NCI-H1105 treated with DMSO at 0.1 percent for 48 hours (cell line): ENCODE data around the gene KRTAP1-5.
"Not testable (repeated sequence)": the region's sequence is repeated elsewhere in the genome, so short reads cannot be mapped to it uniquely, and the experiment has no call there.

Experiments used
- DNase-seq: peaks from one replicate; lab custom pipeline; 2025; lab: John Stamatoyannopoulos, UW

KRTAP1-5 gene, protein sequence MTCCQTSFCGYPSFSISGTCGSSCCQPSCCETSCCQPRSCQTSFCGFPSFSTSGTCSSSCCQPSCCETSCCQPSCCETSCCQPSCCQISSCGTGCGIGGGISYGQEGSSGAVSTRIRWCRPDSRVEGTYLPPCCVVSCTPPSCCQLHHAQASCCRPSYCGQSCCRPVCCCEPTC

DNA sequence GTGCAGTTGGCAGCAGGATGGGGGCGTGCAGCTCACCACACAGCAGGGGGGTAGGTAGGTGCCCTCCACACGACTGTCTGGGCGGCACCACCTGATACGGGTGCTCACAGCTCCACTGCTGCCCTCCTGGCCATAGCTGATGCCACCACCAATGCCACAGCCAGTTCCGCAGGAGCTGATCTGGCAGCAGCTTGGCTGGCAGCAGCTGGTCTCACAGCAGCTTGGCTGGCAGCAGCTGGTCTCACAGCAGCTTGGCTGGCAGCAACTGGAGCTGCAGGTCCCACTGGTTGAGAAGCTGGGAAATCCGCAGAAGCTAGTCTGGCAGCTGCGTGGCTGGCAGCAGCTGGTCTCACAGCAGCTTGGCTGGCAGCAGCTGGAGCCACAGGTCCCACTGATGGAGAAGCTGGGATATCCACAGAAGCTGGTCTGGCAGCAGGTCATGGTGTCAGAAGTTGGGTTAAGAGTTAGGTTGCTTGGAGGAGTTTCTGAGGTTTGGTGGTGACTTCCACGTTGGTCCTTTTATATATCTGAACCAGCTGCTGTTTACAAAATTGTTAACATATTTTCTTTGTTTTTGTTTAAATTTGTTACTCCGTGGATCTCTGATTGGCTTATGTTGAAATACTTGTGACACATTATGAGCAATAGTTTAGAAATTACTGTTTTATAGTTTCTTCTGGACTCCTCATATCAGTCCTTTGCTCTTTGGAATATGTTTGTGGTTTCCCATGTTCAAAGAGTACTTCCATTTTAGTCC is at the start of gene KRTAP1-5:
KRTAP1-5 (minus strand) TSS at position 494 of the 757 bp plus-strand sequence; CDS start at position 441, 53 bp downstream.
- no peak for DNase-seq

DNA sequence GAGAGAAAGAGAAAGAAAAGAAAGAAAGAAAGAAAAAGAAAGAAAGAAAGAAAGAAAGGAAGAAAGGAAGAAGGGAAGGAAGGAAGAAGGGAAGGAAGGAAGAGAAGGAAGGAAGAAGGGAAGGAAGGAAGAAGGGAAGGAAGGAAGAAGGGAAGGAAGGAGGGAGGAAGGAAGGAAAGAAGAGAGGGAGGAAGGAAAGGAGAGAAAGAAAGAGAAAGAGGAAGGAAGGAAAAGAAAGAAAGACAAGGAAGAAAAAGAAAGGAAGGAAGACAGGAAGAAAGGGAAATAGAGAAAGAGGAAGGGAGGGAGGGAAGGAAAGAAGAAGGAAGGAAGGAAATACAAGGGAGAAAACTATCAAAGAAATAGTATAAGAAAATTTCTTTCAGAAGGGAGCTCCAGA is 49.8 kb upstream of the KRTAP1-5 start:
- DNase-seq, result no peak

DNA sequence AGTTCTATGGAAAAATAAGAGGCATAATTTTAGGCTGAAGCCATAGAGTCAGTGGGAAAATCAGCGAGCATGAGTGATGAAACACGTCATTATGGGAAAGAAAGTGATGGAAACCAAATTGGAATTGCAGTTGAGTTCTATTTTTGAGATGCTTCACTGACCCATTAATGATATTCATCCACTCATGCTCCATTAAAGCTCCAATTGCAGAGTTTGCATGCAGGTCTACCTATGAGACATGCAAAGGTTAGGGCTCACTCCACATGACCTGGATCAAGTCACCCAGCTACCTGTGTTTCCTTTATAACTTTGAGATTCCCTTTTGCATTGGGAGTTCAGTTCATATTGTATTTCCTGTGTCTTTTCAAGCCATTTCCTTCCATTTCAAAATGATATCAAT is 46.7 kb upstream of the KRTAP1-5 start:
- DNase-seq, result no peak

DNA sequence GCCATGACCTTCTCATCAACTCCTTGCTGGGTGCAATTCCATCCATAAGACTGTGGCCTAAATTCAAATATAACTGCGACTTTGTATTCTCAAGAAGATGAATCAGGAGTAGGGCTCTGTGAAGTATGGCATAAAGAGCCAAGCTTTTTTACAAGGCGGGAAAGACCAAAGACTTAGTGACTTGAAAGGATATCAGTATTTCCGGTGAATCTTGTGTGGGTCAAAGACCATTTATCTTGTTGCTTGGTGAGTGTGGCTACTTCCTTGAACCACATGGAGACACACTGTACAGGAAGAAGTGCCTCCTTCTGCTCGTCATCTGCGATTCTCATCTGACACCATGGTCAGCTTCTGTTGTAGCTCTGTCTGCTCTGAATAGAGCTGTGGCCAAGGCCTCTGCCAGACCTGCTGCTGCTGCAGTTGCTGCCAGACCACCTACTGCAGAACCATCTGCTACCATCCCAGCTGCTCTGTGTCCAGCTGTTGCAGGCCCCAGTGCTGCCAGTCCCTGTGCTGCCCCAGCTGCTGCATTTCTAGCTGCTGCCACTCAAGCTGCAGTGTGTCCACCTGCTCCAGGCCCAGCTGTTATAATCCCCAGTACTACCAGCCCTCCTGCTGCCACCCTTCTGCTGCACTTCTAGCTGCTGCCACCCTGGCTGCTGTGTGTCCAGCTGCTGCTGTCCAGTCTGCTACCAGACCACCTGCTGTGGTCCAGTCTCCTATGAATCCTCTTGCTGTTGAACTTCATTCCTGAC is 44.8 kb upstream of the KRTAP1-5 start:
- no peak for DNase-seq

DNA sequence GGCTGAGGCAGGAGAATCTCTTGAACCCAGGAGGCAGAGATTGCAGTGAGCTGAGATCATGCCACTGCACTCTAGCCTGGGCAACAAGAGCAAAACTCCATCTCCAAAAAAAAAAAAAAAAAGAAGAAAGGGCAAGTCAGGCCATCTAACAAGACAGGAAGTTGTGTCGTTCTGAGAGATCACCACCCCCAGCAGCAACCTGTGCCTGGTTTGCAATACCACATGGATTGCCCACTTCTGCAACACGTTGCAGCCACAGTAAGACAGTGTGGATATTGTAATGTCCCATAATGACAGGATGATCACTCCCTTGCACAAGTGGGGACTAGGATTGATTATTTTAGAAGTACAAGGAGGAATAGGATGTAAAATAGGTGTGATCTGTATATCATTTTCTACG is 42.0 kb upstream of the KRTAP1-5 start:
- no peak for DNase-seq

DNA sequence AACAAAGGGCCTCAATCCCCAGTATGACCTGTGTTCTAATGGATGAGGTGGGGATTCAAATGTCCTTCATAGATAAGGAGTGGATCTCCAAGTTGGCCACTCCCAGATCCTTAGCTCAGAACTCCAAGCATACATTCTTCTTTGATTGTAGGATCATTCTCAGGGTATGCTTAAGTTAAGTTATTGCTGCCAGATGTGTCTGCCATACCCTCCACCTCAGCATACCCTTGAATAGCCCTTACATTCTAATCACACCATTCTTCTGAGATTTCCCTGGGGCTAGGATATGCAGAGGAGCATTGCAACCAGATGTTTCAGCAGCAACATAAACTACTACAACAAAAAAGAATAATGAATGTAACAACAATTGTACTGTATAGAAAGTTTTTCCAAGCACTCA is 40.3 kb upstream of the KRTAP1-5 start:
- no peak for DNase-seq

DNA sequence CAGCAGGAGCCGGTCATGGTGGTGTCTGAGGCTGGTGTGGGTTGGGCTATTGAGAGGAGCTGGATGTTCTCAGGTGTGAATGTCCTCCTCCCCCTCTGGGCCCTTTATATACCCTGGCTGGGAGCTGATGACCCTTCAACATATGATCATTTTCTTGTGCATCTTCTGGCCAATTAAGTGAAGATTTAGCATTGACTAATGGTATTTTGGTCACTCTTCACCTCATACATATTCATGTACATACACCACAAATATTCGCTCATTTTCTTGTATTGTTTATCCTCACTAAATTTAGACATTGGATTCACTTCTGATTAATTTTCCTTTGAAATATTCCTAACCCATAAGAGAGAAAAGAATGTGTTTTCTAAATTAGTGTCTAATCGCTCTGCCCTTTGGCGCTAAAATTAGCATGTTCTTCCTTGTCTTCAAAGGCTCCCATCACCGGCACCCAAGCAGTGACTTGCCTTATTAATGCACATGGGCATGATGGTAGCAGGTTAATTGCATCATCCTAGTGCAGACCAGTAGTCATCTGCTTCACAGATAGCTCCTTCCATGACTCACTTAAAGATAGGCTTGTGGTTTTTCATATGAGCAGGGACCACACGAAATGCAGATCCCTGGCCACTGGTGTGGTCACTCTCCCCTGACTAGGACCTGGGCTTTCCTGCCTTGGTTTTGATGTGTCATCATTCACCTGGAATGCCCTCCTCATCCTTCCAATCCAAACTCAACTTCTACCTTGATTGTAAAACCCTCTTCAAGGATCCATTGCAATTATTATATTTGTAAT is 39.0 kb upstream of the KRTAP1-5 start, which contains the start of gene KRTAP2-4:
KRTAP2-4 (minus strand) TSS at position 51 of the 796 bp plus-strand sequence; CDS start at position 17, 34 bp downstream.
- no peak for DNase-seq

DNA sequence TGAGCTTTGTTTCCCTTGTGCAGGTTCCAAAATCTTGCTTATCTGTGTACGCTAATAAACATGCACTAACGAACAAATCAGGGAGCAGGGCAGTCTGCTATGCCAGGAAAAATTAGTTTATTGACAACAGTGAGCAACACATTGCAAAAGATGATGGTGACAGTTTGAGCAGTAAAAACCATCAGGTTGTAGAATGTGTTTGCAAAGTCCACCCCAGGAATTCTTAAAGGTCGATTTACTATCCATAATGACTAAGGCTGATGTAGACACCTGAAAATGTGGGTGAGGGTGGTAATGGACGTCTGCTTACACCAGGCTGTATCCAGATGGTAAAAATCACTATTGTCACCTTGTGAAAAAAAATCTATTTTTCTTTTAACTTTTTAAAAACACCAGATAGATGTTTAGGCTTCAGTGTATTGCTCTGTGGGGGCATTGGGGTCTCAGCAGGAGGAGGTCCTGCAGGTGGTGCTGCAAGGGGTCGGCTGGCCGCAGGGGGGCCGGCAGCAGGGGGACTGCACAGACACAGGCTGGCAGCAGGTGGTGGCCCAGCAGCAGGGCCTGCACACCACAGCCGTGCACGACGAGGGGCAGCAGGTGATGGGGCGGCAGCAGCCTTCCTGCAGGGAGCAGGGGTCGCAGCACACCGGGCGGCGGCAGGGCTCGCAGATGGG is 38.1 kb upstream of the KRTAP1-5 start:
- DNase-seq, result not testable (repeated sequence)

DNA sequence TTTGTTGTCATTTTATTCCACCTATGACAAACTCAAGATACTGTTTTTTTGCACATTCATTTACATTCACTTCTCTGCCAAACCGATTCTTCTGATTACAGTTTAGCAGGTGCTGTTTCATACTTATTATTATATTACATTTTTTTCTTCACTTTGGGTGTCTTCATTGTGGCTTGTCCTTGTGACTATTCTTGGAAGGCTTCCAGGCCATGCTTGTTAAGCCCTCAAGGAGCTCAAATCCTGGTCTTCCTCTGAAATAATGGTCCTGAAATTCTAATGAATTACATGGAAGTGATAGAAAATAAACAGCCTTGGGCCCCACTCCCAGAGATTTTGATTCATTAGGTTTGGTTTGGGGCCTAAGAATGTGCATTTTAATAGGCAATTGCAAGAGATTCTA is 37.3 kb upstream of the KRTAP1-5 start:
- DNase-seq, result no peak

DNA sequence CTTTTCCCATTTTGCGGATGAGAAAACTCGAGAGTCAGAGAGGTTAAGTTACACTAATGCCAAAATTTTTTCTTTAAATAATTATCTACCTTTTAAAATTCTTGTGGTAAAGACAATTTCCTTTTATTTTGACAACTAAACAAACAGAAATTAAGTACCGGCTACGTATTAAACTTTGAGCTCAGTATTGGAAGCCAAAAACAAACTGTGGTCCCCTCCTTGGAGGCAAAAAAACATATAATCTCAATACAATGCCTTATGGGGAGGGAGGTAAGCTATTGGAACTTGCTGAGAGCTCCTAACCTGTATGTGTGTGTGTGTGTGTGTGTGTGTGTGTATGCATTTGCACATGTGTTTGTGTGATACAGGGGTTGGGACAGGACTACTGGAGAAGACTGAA is 36.4 kb upstream of the KRTAP1-5 start:
- DNase-seq, result no peak

DNA sequence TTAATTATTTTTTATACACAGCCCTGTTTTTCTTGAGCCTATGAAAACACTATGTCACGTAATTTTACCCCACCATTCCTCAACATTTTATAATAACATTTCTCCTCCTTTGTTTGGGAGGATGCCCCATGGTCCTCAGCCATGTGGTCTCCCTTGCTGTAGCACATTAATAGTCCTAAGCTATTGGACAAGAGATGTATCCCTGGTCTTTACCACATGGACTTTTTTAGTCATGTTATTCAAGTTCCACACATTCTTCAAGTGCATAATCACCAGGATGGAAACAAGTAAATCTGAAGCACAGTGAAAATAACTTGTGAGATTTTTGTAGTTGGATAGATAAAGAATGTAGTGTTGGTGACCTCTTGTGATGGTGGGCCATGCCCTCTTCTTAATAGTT is 35.0 kb upstream of the KRTAP1-5 start:
- no peak for DNase-seq

DNA sequence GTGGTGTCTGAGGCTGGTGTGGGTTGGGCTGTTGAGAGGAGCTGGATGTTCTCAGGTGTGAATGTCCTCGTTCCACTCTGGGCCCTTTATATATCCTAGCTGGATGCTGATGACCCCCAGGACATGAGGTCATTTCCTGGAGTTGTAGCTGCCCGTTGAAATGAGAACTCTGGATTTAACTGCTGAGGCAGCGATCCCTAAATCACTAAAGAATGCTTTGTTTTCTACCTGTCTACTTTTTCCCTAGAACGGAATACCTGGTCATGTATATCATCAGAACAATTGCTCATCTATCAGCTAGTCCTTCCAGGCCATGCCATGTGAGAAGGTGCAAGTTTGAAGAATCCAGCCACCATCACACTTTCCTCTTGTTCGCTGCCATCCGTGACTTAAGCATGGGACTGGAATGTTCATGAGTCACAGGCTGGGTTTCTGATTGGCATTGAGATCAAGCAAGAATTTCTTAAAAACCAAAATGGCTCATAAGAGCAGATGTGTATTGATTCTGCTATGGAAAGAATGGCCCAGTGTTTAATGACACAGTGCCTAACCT is 33.1 kb upstream of the KRTAP1-5 start, which contains the start of gene KRTAP2-3:
KRTAP2-3 (minus strand) TSS at position 63 of the 553 bp plus-strand sequence. CDS start 64 bp downstream, outside the sequence.
- no peak for DNase-seq

DNA sequence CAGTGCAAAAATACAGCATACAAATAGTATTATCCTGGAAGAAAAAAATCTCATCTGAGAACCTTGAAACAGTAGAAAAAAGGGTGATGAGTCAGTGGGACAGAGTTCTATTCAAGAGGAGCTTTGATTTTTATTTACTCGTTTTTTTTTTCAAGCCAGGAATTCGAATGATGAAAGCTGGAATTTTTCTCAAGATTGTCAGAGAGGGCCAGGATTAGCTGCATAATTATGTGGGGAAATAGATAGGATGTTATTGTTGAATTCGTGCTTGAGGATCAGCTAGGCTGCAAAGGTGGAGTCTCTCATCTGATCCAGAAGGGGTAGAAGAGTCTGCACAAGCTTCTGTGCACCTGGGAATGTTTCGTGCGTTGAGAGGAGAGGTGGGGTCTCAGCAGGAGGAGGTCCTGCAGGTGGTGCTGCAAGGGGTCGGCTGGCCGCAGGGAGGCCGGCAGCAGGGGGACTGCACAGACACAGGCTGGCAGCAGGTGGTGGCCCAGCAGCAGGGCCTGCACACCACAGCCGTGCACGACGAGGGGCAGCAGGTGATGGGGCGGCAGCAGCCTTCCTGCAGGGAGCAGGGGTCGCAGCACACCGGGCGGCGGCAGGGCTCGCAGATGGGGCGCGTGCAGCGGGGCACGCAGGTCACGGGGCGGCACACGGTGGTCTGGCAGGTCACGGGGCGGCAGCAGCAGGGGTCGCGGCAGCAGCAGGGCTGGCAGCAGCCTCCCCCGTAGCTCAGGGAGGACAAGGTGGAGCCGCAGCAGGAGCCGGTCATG is 32.5 kb upstream of the KRTAP1-5 start:
- not testable (repeated sequence) for DNase-seq

DNA sequence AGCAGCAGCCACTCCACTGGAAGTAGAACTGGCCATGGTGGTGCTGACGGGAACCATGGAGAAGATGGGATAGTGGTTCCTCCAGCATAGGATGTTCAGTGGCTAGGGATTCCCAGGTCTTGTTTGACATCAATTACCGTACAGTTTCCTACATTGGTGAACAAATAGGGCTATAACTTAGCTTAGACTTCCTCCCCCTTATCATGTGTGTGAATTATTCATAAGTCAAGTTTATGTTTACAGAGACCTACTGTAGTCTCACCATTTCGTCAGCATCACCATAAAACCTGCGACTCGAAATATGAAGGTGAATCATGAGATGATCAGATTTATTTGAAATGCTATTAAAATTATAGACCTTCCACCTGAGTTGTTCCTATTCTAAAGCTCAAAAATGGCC is 31.7 kb upstream of the KRTAP1-5 start:
- no peak for DNase-seq

DNA sequence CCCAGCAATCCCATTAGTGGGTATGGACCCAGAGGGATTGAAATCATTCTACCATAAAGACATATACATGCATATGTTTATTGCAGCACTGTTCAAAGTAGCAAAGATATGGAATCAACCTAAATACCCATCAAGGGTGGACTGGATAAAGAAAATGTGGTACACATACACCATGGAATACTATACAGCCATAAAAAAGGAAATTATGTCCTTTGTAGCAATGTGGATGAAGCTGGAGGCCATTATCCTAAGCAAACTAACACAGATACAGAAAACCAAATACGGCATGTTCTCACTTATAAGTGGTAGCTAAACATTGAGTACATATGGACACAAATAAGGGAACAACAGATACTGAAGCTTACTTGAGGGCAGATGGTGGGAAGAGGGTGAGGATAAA is 30.5 kb upstream of the KRTAP1-5 start:
- DNase-seq, result no peak

DNA sequence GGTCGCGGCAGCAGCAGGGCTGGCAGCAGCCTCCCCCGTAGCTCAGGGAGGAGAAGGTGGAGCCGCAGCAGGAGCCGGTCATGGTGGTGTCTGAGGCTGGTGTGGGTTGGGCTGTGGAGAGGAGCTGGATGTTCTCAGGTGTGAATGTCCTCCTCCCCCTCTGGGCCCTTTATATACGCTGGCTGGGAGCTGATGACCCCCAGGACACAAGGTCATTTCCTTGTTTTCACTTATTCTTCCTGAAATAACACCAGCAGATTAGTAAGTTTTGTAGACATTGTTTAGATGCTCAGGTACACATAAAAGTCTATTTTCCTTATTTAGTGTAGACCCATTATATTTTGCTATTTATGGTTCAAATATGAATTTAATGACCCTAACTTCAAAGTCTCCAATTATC is 28.1 kb upstream of the KRTAP1-5 start, which contains the start of gene KRTAP2-2:
KRTAP2-2 (minus strand) TSS at position 101 of the 400 bp plus-strand sequence; CDS start at position 82, 19 bp downstream.
- not testable (repeated sequence) for DNase-seq

DNA sequence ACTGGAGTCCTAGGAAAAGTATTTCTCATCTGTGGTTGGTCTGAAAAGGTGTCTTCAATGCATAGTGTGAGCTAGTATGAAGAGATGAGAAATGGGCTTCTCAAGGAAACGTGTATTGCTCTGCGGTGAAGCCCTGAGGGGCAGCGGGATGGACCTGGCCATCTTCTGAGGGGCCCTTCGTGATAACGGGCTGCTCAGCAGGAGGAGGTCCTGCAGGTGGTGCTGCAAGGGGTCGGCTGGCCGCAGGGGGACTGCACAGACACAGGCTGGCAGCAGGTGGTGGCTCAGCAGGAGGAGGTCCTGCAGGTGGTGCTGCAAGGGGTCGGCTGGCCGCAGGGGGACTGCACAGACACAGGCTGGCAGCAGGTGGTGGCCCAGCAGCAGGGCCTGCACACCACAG is 27.5 kb upstream of the KRTAP1-5 start:
- not testable (repeated sequence) for DNase-seq

DNA sequence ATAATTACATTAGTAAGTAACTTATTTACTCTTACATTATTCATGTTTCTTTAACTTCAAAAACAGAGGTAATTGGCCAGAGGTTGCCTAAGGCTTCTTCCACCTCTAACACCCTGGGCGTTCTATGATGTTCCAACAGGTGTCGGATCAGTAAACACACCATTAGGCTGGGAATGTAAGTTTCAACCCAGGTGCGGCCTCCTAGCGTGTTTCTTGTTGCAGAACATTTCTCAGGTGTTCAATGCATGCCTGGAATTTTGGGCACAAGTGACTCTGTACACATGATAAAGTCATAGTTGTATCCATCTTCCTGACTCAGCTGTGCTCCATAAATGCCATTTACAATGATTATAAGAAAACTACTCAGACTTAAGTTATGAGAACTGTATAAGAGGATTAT is 27.0 kb upstream of the KRTAP1-5 start:
- no peak for DNase-seq

DNA sequence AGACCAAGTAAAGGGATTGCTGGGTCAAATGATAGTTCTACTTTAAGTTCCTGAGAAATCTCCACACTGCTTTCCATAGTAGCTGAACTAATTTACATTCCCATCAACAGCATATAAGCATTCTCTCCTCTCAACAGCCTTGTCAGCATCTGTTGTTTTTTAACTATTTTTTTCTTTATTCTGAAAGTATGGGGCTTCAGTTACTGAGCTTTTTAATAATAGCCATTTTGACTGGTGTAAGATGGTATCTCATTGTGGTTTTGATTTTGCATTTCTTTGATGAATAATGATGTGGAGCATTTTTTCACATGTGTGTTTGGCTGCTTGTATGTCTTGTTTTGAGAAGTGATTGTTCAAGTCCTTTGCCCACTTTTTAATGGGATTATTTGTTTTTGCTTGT is 25.6 kb upstream of the KRTAP1-5 start:
- DNase-seq, result no peak

DNA sequence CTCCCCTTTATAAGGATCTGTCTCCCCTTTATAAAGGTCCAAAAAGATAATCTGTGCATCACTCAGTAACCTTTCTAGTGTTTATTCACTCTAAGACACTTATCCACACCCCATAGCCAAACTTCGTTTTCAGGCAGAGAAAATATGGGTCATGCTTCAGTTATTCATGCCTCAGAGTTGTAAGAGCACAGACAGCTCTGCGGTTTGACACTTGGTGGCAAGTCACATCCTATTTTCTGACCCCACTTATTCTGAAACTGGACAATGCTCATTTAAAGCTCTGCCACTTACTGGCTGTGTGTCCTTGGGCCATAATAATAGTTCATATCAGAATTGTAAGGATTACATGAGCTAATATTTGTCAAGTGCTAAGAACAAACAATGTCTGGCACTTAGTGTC is 22.1 kb upstream of the KRTAP1-5 start:
- DNase-seq, result no peak
